ENCODE results near the gene SLC9A9. TPM values are rescaled to one million over a fixed set of nuclear protein-coding genes. Genes with fewer than 3 reads are reported as not detected.
"Not testable (repeated sequence)": the region's sequence is repeated elsewhere in the genome, so short reads cannot be mapped to it uniquely, and the experiment has no call there.

SLC9A9 gene
- total RNA-seq, 1 donor from 2014 or later = 12.2 TPM

DNA sequence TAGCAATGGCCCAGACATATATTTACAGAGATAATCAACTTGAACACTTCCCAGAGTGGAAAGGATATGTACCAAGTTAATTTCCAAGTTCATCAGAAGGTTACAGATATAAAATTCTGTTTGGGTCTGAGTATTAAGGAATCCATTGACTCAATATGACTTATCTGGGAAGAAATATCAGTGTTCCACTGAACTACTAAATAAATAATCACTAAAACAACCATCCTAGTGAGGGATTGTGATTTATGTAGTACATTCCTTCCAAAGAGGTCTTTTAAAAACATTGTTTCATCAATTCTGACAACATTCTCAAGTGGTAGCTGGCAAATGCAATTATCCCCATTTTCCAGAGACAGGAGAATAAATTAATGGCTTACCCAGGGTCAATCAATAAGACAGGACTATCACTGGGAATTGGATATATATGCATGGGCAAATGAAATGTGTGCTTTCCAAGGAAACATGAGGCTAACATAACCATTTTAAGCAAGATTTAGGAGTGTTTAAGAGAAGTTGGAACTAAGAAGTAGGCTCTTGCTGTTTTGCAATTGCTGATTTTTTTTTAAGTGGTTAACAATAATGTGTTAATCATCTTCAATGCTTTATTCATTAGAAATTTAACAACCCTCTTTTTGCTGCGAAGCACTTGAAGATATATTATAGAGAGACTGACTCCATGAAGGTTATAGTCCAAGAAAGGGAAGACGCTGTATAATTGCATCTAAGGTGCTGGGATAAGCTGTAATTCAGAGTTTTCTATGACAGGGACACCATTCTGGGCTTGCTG, 37.9 kb downstream of the SLC9A9 start:
- DNase-seq (ENCODE audit: low spot score) = no peak

DNA sequence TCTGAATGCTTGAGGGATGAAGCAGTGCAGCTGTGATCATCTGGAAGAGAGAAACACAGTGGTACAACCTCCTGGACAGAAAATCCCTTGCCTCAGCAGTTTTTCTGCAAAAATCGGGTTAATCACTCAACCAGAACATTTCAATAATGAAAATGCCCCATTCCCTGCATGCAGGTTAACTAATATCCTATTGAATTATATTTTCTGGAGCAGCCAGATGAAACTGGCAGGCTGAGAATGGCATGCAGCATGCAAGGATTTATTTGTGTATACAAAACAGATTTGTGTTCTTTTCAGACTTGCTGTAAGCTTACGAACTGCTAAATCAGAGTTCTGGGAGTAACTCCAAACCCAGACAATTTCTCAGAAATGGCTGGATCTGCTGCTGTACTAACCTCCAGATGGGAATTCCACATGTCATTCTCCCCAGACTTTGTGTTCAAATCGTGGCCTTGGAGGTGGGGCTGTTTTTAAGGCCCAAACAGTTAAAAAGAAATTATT, 39.1 kb downstream of the SLC9A9 start:
- DNase-seq (ENCODE audit: low spot score) = peak; percentile 20

DNA sequence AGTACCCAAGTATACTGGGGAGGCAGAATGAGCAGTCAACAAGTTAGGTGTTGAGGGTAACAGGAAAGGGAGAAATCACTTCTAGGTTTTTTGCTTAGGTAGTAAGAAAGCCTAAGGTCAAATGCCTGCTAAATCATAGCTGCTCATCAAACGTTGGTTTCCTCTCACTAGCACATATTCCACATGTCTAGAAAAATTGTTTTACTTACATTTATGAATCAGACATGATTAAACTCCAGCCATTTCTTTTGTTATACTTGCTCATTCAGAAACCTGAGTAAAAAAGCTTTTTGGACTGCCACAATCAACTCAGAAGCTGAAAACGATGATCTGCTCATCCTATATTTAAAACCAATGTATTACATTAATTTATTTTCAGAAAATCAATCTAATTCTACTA, 40.2 kb downstream of the SLC9A9 start:
- DNase-seq (ENCODE audit: low spot score) = no peak

DNA sequence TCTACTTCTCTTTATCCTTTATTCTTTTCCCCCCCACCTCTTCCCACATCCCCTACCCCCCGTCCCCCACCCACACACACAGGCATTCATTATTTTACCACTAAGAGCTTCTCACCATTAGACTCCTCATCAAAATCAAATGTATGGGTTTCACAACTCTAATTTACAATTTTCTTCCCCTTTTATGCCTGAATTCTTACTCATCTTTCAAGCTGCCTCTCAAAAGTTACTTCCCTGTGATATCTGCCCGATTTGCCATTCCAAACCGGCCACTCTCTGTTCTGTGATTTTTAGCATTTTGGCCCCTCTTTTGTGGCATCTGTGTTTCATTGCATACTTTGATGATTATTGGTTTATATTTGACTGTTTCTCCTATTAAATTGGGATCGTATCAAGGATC, 42.2 kb downstream of the SLC9A9 start:
- DNase-seq (ENCODE audit: low spot score) = no peak

DNA sequence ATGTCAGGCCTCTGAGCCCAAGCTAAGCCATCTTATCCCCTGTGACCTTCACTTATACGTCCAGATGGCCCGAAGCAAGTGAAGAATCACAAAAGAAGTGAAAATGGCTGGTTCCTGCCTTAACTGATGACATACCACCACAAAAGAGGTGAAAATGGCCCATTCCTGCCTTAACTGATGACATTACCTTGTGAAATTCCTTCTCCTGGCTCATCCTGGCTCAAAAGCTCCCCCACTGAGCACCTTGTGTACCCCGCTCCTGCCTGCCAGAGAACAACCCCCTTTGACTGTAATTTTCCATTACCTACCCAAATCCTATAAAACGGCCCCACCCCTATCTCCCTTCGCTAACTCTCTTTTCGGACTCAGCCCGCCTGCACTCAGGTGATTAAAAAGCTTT, 42.8 kb downstream of the SLC9A9 start:
- not testable (repeated sequence) for DNase-seq (ENCODE audit: low spot score)

DNA sequence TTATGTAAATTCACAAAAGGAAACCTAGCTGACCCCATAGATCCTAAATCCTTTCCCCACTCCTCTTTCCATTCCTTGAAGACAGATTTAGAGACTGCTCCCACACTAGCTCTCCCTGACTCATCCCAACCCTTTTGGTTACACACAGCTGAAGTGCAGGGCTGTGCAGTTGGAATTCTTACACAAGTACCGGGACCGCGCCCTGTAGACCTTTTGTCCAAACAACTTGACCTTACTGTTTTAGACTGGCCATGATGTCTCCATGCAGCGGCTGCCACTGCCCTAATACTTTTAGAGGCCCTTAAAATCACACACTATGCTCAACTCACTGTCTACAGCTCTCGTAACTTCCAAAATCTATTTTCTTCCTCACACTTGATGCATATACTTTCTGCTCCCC, 47.2 kb downstream of the SLC9A9 start:
- not testable (repeated sequence) for DNase-seq (ENCODE audit: low spot score)

DNA sequence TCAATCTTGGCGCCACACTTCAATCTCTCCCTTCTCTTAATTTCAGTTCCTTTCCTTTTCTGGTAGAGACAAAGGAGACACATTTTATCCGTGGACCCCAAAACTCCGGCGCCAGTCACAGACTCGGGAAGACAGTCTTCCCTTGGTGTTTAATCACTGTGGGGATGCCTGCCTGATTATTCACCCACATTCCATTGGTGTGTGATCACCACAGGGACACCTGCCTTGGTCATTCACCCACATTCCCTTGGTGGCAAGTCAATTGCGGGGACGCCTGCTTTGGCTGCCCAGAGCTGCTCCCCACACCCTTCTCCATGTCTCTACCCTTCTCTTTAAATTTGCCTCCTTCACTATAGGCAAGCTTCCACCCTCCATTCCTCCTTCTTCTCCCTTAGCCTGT, 50.1 kb downstream of the SLC9A9 start:
- DNase-seq (ENCODE audit: low spot score) = not testable (repeated sequence)

DNA sequence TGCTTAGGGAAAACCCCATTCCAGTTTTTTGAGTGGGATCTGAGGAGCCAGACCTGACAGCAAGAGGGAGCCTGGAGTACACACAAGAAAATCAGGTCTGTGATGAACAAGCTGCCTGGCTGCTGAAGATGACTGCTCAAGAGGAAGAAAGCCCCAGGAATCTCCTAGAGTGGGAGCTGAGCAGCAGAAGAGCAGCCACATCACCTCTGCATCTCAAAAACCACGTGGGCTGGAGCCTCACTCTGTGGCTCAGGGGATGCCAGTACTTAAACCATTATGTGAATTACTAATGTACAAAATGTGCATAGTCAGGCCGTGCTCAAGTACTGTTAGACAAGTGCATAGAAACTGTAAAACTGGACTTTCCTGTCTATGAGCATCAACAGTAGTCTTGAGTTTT, 52.4 kb downstream of the SLC9A9 start:
- no peak for DNase-seq (ENCODE audit: low spot score)

DNA sequence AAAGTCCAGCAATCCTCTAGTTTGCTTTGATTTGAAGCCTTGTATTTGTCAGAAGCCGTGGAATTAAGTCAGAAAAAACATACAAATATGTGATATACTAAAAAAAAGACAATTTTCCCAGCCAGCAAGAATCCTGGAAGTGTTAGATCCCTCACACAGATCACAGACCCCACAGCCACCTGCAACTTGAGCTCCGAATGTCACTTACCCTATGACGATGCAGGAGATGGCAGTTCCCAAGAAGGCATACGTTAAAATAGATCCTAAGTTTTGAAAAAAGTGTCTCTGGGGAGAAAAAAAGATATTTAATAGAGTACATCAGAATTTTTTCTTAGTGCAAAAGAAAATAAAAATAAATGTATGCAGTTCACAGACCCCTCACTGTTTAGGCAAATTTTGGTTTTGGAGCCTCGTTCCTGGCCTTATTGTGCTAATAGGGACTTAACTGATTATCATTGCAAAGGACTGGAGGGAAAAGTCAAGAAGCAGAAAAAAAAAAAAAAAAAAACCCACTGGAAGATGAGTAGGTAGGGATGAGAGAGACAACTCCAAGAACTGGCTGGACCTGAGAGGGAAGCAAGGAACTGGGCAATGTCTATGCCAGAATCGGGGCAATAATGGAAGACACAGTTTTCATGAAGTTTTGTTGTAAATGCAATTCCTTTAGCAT, 53.3 kb downstream of the SLC9A9 start:
- DNase-seq (ENCODE audit: low spot score) = no peak

DNA sequence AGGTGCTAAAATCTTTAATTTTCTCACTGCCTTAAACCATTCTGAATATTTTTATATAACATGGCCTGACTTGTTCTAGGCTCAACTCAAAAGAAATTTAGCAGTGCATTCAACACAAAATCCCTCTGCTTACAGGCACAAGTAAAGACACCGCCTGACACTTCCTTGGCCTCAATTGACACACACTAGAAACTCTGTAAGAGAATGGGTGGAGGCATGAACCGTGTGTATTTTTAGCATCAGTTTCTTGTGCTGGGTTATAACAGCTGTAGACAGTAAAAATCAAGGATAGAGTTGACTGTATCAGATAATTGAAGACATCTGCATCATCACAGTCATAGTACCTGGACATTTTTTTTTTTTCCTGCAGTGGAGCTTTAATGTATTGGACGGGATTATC, 54.3 kb downstream of the SLC9A9 start:
- DNase-seq (ENCODE audit: low spot score) = no peak

DNA sequence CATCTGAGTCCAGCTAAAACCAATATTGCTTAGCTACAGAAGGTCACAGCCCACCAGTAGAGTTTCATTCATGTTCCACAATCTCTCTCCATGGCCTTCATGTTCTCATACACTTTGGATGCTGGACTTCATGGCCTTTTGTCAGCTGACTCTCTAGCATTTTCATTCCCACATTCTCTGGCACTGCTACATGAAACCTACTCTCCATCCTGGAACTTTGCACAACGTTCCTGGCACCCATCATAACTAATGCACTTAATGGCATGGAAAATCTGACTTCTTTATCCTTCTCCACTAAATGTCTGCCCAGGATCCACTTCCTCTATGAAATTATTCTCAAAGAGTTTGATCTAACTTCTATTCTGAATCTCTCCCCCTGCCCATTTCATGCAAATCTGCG, 56.9 kb downstream of the SLC9A9 start:
- no peak for DNase-seq (ENCODE audit: low spot score)

DNA sequence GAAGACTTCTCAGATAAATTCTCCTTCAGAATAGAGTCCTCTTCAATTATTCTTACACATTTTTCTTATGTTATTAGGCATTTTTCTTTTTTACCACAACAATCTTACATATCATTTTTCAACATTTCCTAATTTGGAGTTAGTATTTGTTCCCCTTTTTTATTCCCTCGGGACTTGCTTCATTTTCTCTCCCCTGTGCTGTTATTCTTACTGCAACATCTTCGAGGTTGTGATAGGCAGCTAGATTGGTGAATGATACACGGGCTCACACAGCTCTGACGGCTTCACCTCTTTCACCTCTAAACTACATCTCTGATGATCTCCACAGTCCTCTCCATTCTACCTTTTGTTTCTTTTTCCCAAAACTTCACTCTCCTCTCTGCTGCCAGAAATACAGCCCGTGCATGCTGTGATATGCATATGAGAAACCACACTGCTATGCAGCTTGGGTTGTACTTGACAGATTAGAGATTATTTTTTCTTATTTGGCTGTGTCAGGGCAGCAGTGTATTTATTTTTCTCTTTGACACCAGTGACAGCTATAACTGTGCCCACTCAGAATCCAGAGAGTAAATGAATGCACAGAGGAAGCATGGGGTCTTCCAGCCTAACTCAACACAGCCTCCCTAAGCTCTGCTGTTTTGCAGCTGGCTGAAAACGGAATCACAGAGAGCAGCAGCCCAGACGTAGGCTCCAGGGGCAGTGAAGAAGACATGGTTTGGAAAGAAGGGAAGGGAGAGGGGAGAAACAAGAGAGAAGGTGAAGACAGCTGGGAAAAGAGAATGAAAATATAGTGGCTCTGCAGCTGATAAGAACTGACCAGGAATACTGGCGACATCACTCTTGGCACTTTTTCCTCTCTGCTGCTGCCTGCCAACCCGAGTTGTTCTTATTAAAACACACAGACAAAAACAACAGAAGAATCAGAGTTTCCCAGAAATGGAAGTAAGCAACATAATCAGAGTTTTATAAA, 61.8 kb downstream of the SLC9A9 start:
- DNase-seq (ENCODE audit: low spot score) = peak; percentile 29

DNA sequence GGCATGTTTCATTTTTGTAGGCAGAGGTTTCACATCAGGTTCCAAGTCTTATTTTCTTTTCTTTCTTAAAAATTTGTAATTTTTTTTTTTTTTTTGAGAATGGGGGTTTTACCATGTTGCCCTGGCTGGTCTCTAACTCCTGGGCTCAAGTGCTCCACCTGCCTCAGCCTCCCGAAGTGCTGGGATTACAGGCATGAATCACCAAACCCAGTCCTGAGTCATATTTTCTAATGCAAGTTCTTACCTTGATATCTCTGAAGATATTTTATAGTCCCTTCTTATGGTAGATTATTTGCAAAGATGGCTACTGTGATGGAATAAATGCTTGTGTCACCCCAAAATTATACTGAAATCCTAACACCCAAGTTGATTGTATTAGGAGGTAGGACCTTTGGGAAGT, 63.8 kb downstream of the SLC9A9 start:
- no peak for DNase-seq (ENCODE audit: low spot score)

DNA sequence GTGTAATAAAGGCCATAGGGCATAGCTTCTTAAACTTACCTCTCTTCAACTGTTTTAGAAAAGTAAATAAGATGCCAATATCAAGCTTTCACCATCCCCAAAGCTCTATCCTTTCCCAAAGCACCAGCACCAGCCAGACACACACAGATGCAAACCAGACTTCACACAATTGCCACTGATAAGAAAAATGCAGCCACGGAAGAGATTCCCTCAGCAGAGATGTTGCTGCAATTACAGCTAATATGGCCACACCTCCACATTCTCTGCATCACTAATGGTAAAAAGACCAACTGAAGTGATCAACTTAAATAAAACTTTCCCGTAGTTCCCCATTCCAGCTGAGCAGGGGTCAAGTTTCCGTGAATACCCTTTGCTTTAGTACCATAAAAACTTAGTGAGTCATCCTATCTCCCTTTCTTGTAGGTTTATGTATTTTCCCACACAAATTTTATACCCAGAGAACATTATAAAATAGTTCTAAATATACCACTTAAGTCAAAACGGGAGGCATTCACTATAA, 64.4 kb downstream of the SLC9A9 start:
- no peak for DNase-seq (ENCODE audit: low spot score)

DNA sequence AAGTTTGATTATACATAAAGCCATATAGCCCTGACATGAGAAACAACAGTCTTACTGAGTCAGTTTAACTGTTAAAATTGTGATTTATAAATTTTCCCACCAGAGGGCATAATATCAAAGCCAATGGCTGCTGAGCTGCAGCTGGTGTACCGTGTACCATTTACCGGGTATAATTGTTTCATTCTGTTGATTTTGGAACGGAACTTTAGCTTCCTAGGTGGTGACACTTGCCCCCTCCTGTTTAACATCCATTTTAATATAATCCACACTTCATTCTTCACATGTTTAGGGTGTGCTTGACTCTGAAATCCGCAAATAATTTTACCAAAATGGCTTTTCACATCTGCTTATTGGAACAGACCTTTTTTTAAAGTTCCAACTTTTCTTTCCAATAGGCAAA, 72.8 kb downstream of the SLC9A9 start:
- DNase-seq (ENCODE audit: low spot score) = no peak

DNA sequence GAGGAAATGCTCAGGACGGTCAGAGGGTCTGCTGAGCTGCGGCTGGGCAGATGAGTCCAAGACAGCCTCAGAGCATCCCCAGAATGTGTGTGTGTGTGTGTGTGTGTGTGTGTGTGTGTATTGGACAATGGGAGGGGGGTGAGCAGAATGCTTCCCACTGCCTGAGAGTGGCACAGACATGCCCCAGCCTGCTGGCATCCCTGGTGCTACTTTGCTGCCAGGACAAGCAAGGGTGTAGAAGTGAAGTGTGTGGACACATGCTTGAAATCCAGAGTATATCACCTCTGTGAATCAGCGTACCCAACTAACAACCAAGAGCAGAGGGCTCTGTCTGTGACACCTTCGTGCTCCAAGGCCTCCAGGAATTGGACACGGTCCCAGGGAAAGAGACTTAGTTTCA, 76.3 kb downstream of the SLC9A9 start:
- no peak for DNase-seq (ENCODE audit: low spot score)

DNA sequence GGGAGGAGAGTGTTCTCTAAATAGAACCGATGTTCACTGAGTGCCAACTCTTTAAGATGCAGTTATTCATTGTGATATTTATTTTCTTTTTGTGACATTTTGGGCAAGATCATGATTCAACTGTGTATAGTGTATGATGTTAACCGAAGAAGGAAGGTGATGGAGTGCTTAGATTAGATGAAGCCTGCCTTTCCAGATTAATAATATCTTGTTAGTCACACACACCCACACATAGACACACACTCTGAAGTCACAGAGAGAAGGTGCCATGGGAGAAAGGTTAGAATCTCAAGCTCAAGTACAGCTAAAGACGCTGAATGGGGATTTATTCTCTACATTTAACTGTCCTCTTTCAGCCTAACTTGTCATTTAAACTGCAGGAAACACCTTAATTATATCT, 77.0 kb downstream of the SLC9A9 start:
- no peak for DNase-seq (ENCODE audit: low spot score)

DNA sequence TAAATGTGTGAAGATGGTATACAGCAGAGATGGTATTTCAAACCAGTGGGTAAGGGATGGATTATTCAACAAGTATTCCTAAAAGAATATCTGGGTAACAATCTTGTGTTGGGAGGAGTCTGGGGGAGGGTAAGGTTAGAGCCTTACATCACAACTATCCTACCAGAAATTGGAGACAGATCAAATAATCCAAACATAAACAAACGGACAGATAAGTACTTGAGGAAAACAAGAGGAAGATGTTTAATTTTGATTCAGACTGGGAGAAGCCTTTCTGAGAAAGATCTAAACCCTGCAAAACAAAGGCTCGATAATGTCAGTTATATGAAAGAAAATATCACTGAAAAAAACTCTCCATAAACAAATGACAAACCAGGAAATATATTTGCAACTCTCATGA, 77.9 kb downstream of the SLC9A9 start:
- no peak for DNase-seq (ENCODE audit: low spot score)

DNA sequence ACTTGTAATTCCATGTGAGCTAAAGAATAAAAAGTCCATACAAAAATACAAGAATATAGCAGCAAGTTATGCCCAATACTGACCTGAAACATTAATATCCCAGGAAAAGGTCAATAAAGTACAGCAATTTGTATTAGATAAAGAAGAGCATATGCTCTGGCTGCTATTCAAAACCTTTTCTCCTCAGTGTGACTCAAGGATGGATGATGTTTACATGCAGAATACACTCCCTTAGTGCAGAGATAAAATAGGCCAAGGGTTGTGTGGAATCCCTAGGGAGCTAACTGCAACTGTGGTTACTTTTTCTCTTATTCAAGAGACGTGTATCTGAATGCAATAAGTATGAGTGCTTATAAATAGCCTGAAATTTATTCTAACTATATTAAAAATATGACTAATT, 78.7 kb downstream of the SLC9A9 start:
- DNase-seq (ENCODE audit: low spot score) = no peak

DNA sequence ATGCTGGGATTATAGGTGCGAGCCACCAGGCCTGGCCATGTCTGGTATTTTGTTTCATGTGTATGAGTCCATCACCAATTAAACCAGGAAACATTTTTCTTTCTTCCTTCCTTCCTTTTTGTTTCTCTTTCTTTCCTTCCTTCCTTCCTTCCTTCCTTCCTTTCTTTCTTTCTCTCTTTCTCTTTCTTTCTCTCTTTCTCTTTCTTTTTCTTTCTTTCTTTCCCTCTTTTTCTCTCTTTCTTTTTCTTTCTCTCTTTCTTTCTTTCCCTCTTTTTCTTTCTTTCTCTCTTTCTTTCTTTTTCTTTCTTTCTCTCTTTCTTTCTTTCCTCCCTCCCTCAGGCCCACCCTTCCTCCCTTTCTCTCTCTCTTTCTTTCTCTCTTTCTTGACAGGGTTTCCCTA, 83.4 kb downstream of the SLC9A9 start:
- DNase-seq (ENCODE audit: low spot score) = no peak

DNA sequence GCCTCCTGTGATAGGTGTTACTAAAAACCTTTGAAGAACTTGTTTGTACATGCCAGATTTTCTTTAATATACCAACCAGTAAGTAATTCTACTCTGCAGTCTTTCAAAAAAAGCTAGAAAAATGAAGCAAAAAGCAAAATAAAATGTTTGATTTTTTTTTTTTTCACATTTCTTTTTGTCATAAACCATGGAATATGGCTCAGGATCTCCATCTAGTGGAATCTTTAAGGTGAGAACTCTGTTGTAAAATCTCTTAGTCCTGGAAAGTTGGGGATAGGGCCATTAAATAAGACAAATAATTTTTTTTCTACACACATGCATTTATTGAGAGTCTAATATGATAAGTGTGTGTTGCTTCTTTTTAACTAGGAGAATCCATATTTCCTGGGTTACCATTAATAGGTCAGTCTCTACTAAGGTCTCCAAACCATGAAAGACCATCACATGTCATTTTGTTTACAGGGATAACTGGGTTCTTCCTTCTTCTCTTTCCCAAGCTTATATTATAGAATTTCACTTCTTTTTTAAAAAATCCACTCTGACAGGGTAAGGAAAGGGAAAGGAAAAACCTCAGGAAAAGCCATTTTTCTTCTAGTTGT, 84.6 kb downstream of the SLC9A9 start:
- no peak for DNase-seq (ENCODE audit: low spot score)

DNA sequence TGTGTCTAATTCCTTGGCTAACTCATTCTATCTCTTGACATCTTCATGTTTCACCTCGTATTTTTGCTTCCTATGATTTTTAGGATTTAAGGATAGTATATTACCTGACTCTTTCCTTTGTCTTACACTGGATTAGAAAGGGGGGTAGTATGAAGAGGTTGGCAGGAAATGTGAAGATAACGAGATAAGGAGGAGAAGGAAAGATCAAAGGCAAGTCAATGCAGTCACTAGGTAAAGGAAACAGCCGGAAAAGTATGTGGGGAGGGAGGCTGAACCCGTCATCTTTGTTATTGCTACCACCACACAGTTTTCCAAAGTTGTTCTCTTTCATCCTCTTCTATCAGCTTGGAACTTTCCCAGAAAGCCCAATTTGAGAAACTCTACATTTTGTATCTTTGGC, 90.6 kb downstream of the SLC9A9 start:
- DNase-seq (ENCODE audit: low spot score) = no peak

All from mucosa of gallbladder (tissue), 1 donor.